Measurements from ENCODE around the gene FADS3. TPM values are rescaled to one million over a fixed set of nuclear protein-coding genes. Genes with fewer than 3 reads are reported as not detected.
A peak's percentile ranks its signal among the peaks of the same experiment; 100 is the strongest.

The FADS3 gene
- total RNA-seq, 1 experiment from 2014 or later = 67.9 TPM

DNA sequence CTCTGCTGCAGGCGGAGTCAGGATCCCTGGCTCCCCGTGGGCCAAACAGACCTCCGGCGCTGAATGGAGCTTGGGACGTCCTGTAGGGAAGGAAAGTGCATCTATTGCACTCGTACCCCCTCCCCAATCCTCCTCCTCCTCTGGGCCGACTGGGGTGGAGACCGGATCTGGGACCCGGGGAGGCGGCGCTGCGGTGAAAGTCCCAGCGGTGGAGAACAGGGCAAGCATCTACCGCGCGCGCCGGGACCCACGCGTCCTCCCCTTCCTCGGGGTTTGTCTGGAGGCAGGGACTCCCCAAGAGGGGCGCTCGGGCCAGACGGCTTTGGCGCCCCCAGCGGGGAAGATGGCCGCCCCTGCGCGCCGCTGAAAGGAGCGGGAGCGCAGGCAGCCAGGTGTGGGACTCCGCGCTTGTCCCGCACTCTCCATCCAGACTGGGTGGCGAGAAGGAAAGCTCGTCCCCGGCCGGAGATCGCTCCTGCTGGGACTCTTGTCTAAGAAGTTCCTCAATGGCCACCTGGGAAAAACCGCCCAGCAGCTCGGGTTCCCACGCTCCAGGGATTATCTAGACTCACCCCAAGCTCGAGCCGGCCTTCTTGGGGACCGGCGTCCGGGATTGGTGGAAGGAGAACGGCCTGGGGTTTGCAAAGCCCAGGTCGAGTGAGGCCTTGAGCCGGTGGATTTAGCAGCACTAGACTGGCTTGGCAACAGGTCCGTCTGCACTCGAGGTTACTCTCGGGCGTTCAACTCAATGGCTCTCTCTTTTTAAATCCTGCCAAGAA, 62.5 kb downstream of the FADS3 start:
- Histone ChIP-seq H3K79me2 (ENCODE audit: low read length) (peaks cover 69% of the 10 kb centered on the region), H3K4me3 (ENCODE audit: low read length) (peak overlapping the region; percentile 88), H3K4me1 (ENCODE audit: insufficient read depth, low read length) (peaks cover 21% of the 10 kb centered on the region), H3K36me3 (ENCODE audit: low read depth, low read length) (no peaks in the 10 kb centered on the region), H3K9me3 (ENCODE audit: low read length) (no peaks in the 10 kb centered on the region), H3K27ac (ENCODE audit: low read length) (peak overlapping the region; percentile 80), H2AFZ (ENCODE audit: low read length) (peak overlapping the region; percentile 81), H3F3A (ENCODE audit: low read length, unreplicated experiment) (no peaks in the 10 kb centered on the region), H3K9ac (ENCODE audit: low read length) (peak overlapping the region; percentile 80), H4K20me1 (ENCODE audit: low read length) (peaks cover 36% of the 10 kb centered on the region; the same call in 1 of the 2 replicates), H3K27me3 (ENCODE audit: low read length) (no peaks in the 10 kb centered on the region), H3K9me2 (replicated peaks; ENCODE audit: low read length) (no peaks in the 10 kb centered on the region), H3K4me2 (ENCODE audit: low read length) (peak overlapping the region; percentile 90)
- DNase-seq = peak; percentile 33
- POLR2A ChIA-PET (ENCODE audit: unreplicated experiment) = interaction anchor here (0.6 to 1.6 kb wide), 3 partner anchors 13 to 296 kb away, joined by 3 to 8 read pairs (median 3); no protein-coding TSS in a partner anchor
- peak; percentile 14 for ATAC-seq
- no TSS peak for BruUV-seq (replicated peaks)
- CTCF ChIA-PET = interaction anchor here (0.5 to 0.6 kb wide), 2 partner anchors 29 to 31 kb away, joined by 3 to 4 read pairs; no protein-coding TSS in a partner anchor
- intact Hi-C loops (cut with micrococcal nuclease) = no loop called here
- TF ChIP-seq, protein P1, sequence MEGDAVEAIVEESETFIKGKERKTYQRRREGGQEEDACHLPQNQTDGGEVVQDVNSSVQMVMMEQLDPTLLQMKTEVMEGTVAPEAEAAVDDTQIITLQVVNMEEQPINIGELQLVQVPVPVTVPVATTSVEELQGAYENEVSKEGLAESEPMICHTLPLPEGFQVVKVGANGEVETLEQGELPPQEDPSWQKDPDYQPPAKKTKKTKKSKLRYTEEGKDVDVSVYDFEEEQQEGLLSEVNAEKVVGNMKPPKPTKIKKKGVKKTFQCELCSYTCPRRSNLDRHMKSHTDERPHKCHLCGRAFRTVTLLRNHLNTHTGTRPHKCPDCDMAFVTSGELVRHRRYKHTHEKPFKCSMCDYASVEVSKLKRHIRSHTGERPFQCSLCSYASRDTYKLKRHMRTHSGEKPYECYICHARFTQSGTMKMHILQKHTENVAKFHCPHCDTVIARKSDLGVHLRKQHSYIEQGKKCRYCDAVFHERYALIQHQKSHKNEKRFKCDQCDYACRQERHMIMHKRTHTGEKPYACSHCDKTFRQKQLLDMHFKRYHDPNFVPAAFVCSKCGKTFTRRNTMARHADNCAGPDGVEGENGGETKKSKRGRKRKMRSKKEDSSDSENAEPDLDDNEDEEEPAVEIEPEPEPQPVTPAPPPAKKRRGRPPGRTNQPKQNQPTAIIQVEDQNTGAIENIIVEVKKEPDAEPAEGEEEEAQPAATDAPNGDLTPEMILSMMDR (conservative IDR thresholded peaks at IDR 0.05; ENCODE audit: low read depth, low read length) = peak; percentile 47; the same call in 1 of the 2 replicates
- TF ChIP-seq EZH2 (IDR thresholded peaks at IDR 0.05; ENCODE audit: low read length, unreplicated experiment) = no peak

DNA sequence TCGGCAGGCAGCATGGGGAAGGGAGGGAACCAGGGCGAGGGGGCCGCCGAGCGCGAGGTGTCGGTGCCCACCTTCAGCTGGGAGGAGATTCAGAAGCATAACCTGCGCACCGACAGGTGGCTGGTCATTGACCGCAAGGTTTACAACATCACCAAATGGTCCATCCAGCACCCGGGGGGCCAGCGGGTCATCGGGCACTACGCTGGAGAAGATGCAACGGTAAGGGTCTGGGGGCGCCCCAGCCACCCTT, 63.0 kb downstream of the FADS3 start:
- Histone ChIP-seq H4K20me1 (ENCODE audit: low read length) (peaks cover 36% of the 10 kb centered on the region; the same call in 1 of the 2 replicates), H3K27ac (ENCODE audit: low read length) (peak overlapping the region; percentile 80), H3K4me2 (ENCODE audit: low read length) (peak overlapping the region; percentile 90), H3K36me3 (ENCODE audit: low read depth, low read length) (no peaks in the 10 kb centered on the region), H3K9me3 (ENCODE audit: low read length) (no peaks in the 10 kb centered on the region), H3K27me3 (ENCODE audit: low read length) (no peaks in the 10 kb centered on the region), H3K9me2 (replicated peaks; ENCODE audit: low read length) (no peaks in the 10 kb centered on the region), H3K9ac (ENCODE audit: low read length) (peak overlapping the region; percentile 80), H3F3A (ENCODE audit: low read length, unreplicated experiment) (no peaks in the 10 kb centered on the region), H3K4me3 (ENCODE audit: low read length) (peak overlapping the region; percentile 88), H3K79me2 (ENCODE audit: low read length) (peaks cover 64% of the 10 kb centered on the region), H2AFZ (ENCODE audit: low read length) (peak overlapping the region; percentile 81), H3K4me1 (ENCODE audit: insufficient read depth, low read length) (peaks cover 21% of the 10 kb centered on the region)
- no peak for ATAC-seq
- TF ChIP-seq EZH2phosphoT487 (IDR thresholded peaks at IDR 0.05; ENCODE audit: borderline replicate concordance, low read length) (no peak), EZH2 (IDR thresholded peaks at IDR 0.05; ENCODE audit: low read length, unreplicated experiment) (no peak)
- TF ChIP-seq, protein P1 (conservative IDR thresholded peaks at IDR 0.05; ENCODE audit: low read depth, low read length) = no peak
- BruUV-seq (replicated peaks) = TSS peak; percentile 28
- intact Hi-C loops (cut with micrococcal nuclease) = no loop called here
- ChIA-PET CTCF (no interaction called here), POLR2A (ENCODE audit: unreplicated experiment) (interaction anchor here (0.6 to 1.6 kb wide), 3 partner anchors 12 to 296 kb away, joined by 3 to 8 read pairs (median 3); no protein-coding TSS in a partner anchor)
- no peak for DNase-seq
